Myocyte (in vitro differentiated cells): Measurements from ENCODE around the gene TM7SF2. TPM values are rescaled to one million over a fixed set of nuclear protein-coding genes. Genes with fewer than 3 reads are reported as not detected.
"Not testable (repeated sequence)": the region's sequence is repeated elsewhere in the genome, so short reads cannot be mapped to it uniquely, and the experiment has no call there.

Experiments used
- DNase-seq: peaks from one replicate; pipeline ENCODE4 v3.0.0-alpha.2; 2012; ENCODE audit warnings: low read depth
- total RNA-seq: library from RNA; depleted of rRNA; stranded (reverse); fragments of >200 nt; gene quantifications from 2 replicates; pipeline ENCODE4 v1.2.3, GENCODE V29; 2014

TM7SF2 gene
- total RNA-seq, 1 donor from 2014 or later, result 17.3 TPM

DNA sequence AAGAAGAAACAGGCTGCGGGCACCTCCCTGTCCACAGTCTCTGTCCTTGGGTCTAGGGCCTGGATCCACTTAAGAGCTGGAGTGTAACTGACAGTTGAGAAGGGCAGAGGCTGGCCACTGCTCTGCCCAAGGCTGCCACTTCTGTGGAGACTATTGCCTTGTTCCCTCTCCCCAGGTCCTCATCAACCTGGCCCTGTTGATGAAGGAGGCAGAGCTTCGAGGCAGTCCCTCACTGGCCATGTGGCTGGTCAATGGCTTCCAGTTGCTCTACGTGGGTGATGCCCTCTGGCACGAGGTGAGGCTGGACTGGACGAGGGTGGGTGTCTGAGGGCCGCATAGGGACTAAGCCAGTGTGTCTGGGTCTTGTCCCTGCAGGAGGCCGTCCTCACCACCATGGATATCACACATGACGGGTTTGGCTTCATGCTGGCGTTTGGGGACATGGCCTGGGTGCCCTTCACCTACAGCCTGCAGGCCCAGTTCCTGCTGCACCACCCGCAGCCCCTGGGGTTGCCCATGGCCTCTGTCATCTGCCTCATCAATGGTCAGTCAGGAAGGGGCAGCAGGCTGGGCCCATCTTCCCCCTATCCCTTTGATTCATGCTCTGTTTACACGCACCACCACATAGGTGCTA lies 3.0 kb downstream of the TM7SF2 start:
- no peak for DNase-seq

DNA sequence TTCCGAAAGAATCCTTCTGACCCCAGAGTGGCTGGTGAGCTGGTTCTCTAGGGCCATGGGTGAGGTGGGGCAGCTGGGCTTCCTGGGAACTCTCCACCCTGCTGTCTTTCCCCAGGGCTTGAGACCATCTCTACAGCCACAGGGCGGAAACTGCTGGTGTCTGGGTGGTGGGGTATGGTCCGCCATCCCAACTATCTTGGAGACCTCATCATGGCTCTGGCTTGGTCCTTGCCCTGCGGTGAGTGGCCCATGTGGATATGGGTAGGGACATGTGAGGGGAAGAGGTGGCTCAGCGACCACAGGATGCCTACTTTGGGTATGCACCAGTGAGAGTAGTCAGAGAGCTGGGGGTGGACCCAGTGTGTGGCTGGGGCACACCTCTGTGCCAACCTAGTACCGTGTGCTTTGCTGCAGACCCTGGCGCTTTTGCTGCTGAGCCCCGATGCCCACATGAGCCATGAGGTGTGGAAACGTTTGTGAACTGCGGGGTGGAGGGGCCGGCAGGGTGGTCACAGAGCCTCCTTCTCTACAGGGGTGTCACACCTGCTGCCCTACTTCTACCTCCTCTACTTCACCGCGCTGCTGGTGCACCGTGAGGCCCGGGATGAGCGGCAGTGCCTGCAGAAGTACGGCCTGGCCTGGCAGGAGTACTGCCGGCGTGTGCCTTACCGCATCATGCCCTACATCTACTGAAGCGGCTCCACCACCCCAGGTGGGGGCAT lies 3.9 kb downstream of the TM7SF2 start:
- DNase-seq, result no peak

DNA sequence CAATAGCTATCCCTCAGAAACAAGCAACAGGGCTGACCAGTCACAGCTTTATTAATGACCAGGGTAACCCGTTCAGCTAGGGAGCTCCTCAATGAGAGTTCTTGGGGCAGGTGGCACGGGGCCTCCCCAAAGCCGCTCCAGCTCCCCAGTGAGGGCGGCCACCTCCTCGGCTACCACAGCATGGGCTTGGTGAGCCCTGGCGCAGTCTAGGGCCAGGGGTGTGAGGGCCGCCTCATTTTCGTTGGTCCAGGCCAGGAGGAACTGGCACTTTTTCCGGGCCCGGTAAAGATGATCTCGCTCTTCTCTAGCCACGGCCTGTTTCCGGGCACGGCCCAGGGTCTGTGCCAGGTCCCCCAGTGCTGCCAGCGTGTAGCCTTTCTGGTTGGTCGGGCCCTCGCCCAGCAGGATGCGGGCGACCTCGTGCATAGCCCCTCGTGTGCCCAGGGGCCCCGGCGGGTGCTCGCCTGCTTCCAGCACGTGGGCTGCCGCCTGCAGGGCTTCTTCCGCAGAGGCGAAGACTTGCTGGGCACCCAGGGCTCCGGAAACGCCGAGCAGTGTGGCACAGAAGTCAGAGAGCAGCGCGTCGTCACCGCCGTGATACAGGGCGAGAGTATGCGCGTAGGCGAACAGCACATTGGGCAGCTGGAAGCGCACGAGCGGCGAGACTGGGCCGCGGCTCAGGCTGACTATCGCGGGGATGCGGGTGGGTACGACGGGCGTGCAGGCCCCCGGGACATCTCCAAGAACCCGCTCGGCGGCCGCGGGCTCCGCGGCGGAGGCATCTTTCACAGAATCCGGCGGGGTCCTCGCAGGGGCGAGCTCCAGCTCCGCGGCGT lies 4.9 kb downstream of the TM7SF2 start:
- DNase-seq, result peak; percentile 49

DNA sequence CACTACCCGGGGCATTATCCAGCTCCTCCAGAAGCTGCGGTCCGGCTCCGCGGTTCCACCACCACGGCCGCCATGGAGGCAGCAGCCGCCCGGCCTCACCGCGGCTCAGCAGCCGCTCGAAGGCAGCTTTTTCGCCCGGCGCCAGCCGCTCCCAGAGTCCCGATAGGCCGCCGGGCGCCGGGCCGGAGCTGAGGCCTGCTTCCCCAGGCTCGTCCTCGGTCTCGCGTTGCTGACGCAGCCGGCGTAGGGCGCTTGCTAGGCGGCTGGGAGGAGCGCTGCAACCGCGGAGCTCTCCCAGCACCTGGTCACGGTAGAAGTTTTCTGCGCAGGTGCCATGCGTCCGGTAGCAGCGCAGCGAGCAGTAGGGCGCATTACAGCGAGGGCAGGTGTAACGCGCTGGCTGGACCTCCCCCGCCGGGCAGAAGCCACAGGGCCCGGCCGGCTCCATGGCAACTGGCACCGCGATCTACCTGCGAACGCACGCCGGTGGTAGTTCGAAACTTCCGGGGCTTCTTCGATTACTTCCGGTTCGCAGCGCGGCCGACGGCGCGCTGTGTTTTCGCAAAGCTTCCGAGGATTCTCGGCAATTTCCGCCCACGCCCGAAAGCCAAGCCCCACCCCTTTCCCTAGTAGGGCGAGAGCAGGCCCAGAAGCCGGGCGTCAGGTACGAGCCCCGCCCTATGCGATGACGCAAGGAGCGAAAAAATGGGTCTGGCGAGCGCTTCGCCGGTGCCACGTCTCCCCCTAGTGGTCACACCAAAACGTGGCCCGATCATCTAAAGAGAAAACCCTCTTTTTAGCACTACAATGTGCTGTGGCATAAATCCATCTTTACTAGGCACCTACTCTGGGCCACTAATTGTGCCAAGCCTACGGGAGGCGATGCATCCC lies 5.8 kb downstream of the TM7SF2 start, which contains the start of gene ZNHIT2:
Gene ZNHIT2, minus strand, starts transcription at position 496 of the 891 bp plus-strand sequence. Its CDS starts 48 bp downstream, at position 448.
- DNase-seq, result peak; percentile 99

DNA sequence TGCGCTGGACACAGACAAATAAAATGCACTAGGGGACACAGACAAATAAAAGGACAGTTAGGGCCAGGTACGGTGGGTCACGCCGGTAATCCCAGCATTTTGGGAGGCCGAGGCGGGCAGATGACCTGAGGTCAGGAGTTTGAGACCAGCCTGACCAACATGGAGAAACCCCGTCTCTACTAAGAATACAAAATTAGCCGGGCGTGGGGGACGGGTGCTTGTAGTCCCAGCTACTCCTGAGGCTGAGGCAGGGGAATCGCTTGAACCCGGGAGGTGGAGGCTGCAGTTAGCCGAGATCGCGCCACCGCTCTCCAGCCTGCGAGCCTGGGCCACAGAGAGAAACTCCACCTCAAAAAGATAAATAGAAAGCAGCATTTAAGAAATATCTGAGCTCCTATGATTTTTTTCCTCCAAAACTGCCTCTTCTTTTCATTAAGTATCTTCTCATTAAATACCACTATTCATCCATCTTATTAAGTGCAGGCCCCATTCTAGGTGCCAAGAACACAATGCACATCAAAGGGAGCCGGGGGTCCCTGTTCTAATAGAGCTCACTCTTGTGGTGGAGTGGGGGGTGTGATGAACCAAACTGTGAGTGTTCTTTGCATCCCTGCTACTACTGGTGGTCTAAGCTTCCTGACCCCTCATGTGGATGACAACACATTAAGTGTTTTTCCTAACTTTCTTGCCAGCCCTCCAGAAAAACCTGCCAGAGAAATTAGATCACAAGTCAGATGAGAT lies 6.6 kb downstream of the TM7SF2 start:
- DNase-seq, result no peak

DNA sequence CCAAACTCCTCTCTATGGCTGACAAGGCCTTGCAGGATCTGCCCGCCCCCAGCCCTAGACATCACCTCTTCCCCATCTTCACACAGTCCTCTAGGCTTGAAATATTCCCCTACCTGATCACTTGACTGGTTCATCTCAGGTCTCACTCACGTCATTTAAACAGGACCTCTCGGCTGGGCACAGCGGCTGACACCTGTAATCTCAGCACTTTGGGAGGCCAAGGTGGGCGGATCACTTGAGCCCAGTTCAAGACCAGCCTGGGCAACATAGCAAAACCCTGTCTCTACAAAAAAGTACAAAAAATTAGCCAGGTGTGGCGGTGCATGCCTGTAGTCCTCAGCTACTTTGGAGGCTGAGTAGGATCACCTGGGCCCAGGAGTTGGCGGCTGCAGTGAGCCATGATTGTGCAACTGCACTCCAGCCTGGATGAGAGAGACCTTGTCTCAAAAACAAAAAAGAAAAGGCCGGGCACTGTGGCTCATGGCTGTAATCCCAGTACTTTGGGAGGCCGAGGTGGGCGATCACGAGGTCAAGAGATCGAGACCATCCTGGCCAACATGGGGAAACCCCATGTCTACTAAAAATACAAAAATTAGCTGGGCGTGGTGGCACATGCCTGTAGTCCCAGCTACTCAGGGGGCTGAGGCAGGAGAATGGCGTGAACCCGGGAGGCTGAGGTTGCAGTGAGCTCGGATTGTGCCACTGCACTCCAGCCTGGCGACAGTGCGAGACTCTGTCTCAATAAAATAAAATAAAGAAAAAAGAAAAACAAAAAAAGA lies 7.4 kb downstream of the TM7SF2 start:
- DNase-seq, result not testable (repeated sequence)

DNA sequence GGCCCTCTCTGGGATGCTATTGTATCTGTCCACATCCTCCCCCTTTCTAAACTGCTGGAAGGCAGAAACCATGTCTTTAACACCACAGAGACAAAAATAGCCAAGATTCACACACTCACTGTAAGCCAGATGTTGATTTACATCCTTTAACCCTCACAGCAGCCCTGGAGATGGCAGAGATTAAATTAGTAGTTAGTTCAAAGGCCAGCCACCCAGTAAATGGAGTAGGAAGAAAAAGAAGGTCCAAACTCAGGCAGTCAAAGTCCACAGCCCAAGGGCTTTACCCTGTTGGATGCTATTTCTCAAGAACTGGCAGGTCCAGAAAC lies 8.0 kb downstream of the TM7SF2 start:
- DNase-seq, result no peak

DNA sequence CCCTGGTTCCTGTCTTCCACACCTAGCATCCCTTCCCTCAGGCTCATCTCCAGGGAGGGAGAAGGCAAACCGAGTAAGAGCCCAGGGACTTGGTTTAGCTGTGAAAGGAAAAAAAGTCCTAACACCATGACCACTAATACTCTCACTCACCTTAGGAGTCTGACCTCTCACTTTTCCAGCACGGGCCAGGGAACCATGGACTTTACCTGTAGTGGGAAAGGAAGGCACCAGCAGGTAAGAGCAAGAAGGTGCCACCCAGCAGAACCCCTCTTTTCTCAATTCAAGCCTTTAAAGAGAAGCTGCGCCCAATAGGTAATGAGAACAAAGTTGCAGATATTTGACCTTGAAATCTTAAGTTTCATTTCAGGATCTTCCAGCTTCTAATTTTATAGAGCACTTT lies 9.2 kb downstream of the TM7SF2 start:
- no peak for DNase-seq

DNA sequence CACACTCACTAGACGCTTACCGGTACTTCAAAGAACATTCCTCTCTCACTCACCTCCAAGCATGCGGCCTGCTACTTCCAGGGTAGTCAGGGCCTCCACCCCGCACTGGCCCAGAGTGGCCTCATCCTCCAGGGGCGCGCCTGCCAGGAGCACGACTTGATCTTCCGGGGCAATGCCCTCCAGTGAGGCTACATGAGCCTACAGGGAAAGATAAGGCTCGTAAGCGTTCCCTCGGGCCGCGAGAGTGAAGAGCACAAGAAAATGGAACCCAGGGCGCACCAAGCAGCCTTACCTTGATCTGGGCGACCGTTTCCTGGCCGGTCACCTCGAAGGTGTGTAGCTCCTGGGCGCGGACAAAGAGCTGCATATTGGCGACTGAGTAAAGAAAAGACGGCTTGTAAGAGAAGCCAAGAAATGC lies 9.8 kb downstream of the TM7SF2 start:
- no peak for DNase-seq

DNA sequence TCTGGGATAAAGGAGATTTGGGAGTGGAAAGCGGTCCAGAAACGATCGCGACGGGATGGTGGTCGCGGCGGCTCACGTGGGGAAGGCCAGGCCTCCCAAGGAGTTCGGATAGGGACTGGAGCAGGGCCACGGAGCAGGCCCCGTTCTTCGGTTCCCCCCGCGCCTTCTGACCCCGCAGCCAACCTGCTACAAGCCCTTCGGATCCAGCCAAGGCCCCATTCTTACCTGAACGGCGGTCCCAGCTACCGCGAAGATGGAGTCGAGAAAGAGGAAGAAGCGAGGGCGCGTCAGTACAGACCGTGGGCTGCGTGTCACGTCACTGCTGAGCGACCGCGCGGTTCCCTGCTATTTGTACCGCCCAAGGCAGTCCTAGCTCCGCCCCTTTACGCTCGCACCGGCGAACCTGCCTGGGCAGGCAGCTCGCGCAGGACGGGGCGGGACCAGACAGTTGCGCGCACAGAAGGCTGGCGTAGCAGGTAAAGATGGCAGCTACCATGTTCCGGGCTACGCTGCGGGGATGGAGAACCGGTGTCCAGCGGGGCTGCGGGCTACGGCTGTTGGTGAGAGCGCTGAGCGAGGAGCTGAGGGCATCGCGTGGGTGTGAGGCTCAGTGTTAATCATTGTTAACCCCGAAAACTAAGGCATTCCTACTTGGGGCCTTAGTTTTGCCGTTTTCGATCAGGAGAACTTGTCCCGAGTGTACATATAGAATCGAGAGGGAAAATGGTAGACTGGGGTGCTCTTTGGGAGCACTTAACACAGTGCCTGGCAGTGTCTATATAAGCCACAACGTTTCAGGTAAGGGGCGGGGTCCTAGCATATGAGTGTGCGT lies 10.4 kb downstream of the TM7SF2 start, which contains the start of the genes FAU and MRPL49:
Gene FAU, minus strand, starts transcription at position 270 of the 832 bp plus-strand sequence. CDS start 321 bp downstream, outside the sequence.
Gene MRPL49, plus strand, starts transcription at position 457 of the 832 bp plus-strand sequence. Its CDS starts 26 bp downstream, at position 483.
- peak; percentile 95 for DNase-seq

DNA sequence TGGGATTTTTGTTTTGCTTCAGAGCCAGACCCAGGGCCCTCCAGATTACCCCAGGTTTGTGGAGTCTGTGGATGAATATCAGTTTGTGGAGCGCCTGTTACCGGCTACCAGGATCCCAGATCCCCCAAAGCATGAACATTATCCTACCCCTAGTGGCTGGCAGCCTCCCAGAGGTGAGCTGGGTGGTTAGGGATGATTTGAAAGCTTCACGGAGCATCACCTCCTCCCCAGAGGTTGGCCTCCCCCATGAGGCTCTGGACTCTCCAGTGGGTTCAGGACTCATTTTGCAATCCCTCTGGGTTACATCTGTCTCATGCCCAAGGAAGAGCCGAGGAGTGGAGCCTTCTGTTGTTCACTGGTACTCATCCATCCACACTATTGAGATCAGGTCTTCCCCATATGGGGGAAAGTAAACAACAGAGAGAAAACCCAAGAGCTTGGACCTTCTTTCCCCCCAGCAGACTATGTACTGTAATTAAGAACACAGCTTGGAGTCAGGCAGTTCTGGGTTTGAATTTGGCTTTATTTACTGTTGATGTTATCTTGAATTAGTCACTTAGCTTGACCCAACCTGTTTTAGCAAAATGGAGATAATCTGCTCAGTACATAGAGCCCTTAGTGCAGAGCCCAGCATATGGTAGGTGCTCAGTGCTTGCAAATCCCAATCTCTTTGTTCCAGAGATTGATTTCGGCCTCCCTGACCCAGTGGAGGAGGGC lies 13.0 kb downstream of the TM7SF2 start:
- DNase-seq, result no peak

DNA sequence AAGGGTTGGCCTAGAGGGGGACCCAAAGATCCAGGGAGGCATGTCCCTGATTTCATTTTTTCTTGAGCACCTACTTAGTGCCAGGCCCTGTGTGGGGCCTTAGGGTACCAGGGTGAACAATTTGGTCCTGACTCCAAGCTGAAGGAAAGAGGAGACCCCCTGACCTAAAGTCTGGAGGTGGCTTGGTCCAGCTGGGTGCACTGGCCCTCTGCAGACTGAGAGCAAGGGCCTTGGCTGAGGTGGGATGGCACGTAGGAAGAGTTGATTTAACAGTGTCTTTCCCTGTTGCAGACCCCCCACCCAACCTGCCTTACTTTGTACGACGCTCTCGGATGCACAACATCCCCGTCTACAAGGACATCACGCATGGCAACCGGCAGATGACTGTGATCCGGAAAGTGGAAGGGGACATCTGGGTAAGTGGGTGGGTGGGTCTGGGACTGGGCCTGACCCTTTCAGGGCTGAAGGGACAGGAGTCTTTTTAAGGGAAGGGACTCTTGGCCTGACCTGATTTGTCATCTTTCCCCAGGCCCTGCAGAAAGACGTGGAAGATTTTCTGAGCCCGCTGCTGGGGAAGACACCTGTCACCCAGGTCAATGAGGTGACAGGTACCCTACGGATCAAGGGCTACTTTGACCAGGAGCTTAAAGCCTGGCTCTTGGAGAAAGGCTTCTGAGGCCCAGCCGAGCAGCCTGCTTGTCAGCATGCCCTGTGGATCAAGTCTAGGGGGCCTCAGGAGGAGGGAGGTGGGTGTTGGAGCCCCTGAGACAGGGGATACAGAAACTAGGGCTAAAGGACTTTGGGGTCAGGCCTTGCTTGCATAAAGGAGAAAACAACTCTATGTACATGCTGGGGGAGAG lies 13.8 kb downstream of the TM7SF2 start:
- DNase-seq, result no peak

DNA sequence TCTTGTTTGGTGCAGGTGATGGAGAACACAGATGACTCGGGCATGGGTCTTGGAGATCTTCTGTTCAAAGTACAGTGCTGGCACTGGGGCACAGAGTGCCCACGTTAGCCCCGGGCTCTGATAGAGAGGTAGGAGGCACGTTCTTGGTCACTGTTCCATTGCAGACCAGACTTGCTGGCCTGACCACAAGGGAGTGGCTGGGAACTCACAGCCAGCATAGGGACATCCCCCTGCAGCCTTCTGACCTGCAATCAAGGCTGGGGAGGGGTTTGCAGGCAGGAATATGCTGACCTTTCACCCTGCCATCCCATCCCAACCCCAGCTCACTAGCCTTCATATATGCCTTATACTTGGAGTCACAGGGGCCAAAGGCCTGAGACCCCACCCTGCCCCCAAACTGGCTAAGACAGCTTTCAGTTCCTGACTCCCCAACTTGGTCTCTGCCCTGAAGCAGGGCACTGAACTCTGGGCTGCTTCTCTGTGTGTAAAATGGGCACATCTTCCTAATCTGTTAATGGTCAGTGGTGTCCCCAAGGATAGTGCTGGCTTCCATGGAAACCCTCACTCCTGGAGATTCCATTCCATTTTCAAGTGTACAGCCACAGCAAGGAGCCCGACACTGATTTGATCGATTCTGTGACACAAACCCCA lies 15.1 kb downstream of the TM7SF2 start:
- DNase-seq, result no peak

DNA sequence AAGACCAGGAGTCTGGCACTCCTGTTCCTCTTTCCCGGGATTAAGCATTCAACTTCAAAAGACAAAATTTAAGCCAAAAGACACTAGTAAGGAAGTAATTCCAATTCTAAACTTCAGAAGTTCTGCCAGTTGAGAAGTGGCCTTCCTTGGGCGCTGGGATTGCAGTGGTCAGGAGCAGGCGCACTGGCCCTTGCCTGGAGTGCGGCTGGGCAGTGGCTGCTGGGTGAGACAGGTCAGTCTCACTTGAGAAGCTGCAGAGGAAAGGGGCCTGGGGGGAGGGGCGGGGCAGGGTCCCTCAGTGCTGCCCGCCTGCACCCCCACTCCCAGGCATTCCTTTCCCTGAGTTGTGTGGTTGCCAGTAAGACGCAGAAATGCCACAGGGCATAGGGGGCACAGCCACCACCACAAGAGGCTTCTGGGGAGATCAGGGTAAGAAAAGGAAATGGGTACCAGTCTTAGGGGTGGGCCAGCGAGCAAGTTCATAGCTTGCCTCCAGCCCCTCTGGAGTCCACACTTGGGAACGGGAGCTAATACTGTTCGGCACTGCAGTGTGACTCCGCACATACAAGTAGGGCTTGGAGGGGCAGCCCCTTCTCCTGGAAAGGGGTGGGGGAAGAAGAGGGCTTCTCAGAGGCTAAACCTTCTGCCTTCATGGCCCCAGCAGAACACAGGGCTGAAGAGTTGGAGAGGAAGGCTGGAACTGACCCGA lies 16.0 kb downstream of the TM7SF2 start:
- no peak for DNase-seq
